SK-N-MC (cell line): ENCODE measurements around the gene IAPP.
"Not testable (repeated sequence)": the region's sequence is repeated elsewhere in the genome, so short reads cannot be mapped to it uniquely, and the experiment has no call there.

ENCODE experiments used
- DNase-seq: peaks from one replicate; pipeline ENCODE4 v3.0.0-alpha.2; 2011; ENCODE audit warnings: low read depth, low spot score
- H3K27ac ChIP-seq: fragments of 200-600 bp; sonication (generic); 2 replicates; pipeline ENCODE4 v1.5.1; 2016; ENCODE audit warnings: mixed run types
- H3K36me3 ChIP-seq: fragments of 200-600 bp; sonication (generic); 2 replicates; pipeline ENCODE4 v1.6.1; 2017; ENCODE audit warnings: antibody characterized with exemption, low read length, mixed read lengths; ENCODE audit not compliant: insufficient read depth
- H3K4me3 ChIP-seq: fragments of 200-600 bp; sonication (generic); 2 replicates; pipeline ENCODE4 v1.5.1; 2016
- H3K9ac ChIP-seq: fragments of 200-600 bp; sonication (generic); 2 replicates; pipeline ENCODE4 v1.8.0; 2017; ENCODE audit warnings: mixed run types, mixed read lengths; ENCODE audit not compliant: insufficient read length
- H3K9me3 ChIP-seq: fragments of 200-600 bp; sonication (generic); 2 replicates; pipeline ENCODE4 v1.6.1; 2017; ENCODE audit warnings: low read depth, mild to moderate bottlenecking, antibody characterized with exemption, low read length, moderate library complexity, mixed read lengths
- EZH2 ChIP-seq: fragments of 200-600 bp; sonication (generic); IDR thresholded peaks from one replicate; pipeline ENCODE4 v1.6.1; 2017; ENCODE audit warnings: antibody characterized with exemption
- FOXP2 ChIP-seq: optimal IDR thresholded peaks from 2 replicates; pipeline ENCODE3; 2011; ENCODE audit warnings: mild to moderate bottlenecking, moderate library complexity; ENCODE audit not compliant: insufficient read depth; ENCODE audit errors: extremely low read length, control extremely low read depth
- POLR2AphosphoS5 ChIP-seq: IDR thresholded peaks from 2 replicates; pipeline ENCODE4 v1.6.1; 2012; ENCODE audit warnings: mild to moderate bottlenecking, low read depth, low read length, borderline replicate concordance

IAPP gene

GRCh38 chr12:21339921-21340320 lies 32.8 kb upstream of the IAPP start:
- no peak overlapping the region for H3K27ac ChIP-seq
- H3K9ac ChIP-seq = no peak overlapping the region
- H3K9me3 ChIP-seq = no peaks in the 10 kb centered on the region
- TF ChIP-seq POLR2AphosphoS5 = no peak
- no peak for TF ChIP-seq FOXP2
- TF ChIP-seq EZH2 = no peak
- H3K4me3 ChIP-seq = no peak overlapping the region
- no peaks in the 10 kb centered on the region for H3K36me3 ChIP-seq
- no peak for DNase-seq

GRCh38 chr12:21340403-21340802 lies 32.3 kb upstream of the IAPP start:
- no peak overlapping the region for H3K4me3 ChIP-seq
- TF ChIP-seq FOXP2 (no peak), POLR2AphosphoS5 (no peak), EZH2 (no peak)
- H3K27ac ChIP-seq = no peak overlapping the region
- no peak for DNase-seq
- no peak overlapping the region for H3K9ac ChIP-seq
- H3K36me3 ChIP-seq = no peaks in the 10 kb centered on the region
- H3K9me3 ChIP-seq = no peaks in the 10 kb centered on the region

- Histone ChIP-seq H3K4me3 (no peak overlapping the region), H3K36me3 (no peaks in the 10 kb centered on the region), H3K9ac (no peak overlapping the region), H3K9me3 (no peaks in the 10 kb centered on the region), H3K27ac (no peak overlapping the region)
- no peak for DNase-seq
- no peak for TF ChIP-seq EZH2
- TF ChIP-seq POLR2AphosphoS5 = no peak
- no peak for TF ChIP-seq FOXP2
These were observed 30.9 kb upstream of the IAPP start for GRCh38 chr12:21341769-21342168.

GRCh38 chr12:21343636-21344035 lies 29.1 kb upstream of the IAPP start:
- Histone ChIP-seq H3K4me3 (no peak overlapping the region), H3K9ac (no peak overlapping the region), H3K36me3 (no peaks in the 10 kb centered on the region), H3K9me3 (no peaks in the 10 kb centered on the region), H3K27ac (no peak overlapping the region)
- TF ChIP-seq FOXP2 = no peak
- no peak for TF ChIP-seq EZH2
- no peak for TF ChIP-seq POLR2AphosphoS5
- no peak for DNase-seq

- Histone ChIP-seq H3K9ac (no peak overlapping the region), H3K27ac (peak overlapping the region; percentile 26; the same call in 1 of the 2 replicates), H3K36me3 (no peaks in the 10 kb centered on the region), H3K4me3 (no peak overlapping the region), H3K9me3 (no peaks in the 10 kb centered on the region)
- no peak for DNase-seq
- TF ChIP-seq POLR2AphosphoS5 = no peak
- TF ChIP-seq FOXP2 = no peak
- no peak for TF ChIP-seq EZH2
These were observed 26.0 kb upstream of the IAPP start for GRCh38 chr12:21346542-21347205.

GRCh38 chr12:21350975-21351374 lies 21.7 kb upstream of the IAPP start:
- H3K9ac ChIP-seq = no peak overlapping the region

GRCh38 chr12:21353487-21353886 lies 19.2 kb upstream of the IAPP start:
- no peaks in the 10 kb centered on the region for H3K9me3 ChIP-seq
- no peak for DNase-seq
- H3K36me3 ChIP-seq = no peaks in the 10 kb centered on the region
- H3K9ac ChIP-seq = no peak overlapping the region
- TF ChIP-seq EZH2 = no peak
- TF ChIP-seq FOXP2 = no peak
- H3K27ac ChIP-seq = no peak overlapping the region
- no peak overlapping the region for H3K4me3 ChIP-seq

More at GRCh38 chr12:21350975-21351374, 21.7 kb upstream of the IAPP start:
- Histone ChIP-seq H3K27ac (no peak overlapping the region), H3K36me3 (no peaks in the 10 kb centered on the region), H3K9me3 (no peaks in the 10 kb centered on the region), H3K4me3 (no peak overlapping the region)
- TF ChIP-seq FOXP2 (no peak), EZH2 (no peak), POLR2AphosphoS5 (no peak)
- DNase-seq = no peak

- TF ChIP-seq POLR2AphosphoS5 (no peak), FOXP2 (no peak), EZH2 (no peak)
- Histone ChIP-seq H3K36me3 (no peaks in the 10 kb centered on the region), H3K9me3 (no peaks in the 10 kb centered on the region), H3K9ac (no peak overlapping the region), H3K4me3 (no peak overlapping the region), H3K27ac (no peak overlapping the region)
- DNase-seq = no peak
These were observed 18.8 kb upstream of the IAPP start for GRCh38 chr12:21353948-21354347.

- H3K4me3 ChIP-seq = no peak overlapping the region
- no peak overlapping the region for H3K9ac ChIP-seq
- no peak overlapping the region for H3K27ac ChIP-seq
- no peaks in the 10 kb centered on the region for H3K9me3 ChIP-seq
- DNase-seq = no peak
- no peak for TF ChIP-seq EZH2
- no peak for TF ChIP-seq FOXP2
- no peak for TF ChIP-seq POLR2AphosphoS5
- H3K36me3 ChIP-seq = no peaks in the 10 kb centered on the region
These were observed 18.1 kb upstream of the IAPP start for GRCh38 chr12:21354641-21355040.

- H3K4me3 ChIP-seq, H3K9me3 ChIP-seq, H3K36me3 ChIP-seq: not testable (repeated sequence)
These were observed 12.1 kb upstream of the IAPP start for GRCh38 chr12:21360632-21361031.

More at GRCh38 chr12:21360632-21361031, 12.1 kb upstream of the IAPP start:
- H3K27ac ChIP-seq, H3K9ac ChIP-seq, DNase-seq: not testable (repeated sequence)
